ENCODE measurements around the gene DHCR24.

DHCR24 gene

DNA sequence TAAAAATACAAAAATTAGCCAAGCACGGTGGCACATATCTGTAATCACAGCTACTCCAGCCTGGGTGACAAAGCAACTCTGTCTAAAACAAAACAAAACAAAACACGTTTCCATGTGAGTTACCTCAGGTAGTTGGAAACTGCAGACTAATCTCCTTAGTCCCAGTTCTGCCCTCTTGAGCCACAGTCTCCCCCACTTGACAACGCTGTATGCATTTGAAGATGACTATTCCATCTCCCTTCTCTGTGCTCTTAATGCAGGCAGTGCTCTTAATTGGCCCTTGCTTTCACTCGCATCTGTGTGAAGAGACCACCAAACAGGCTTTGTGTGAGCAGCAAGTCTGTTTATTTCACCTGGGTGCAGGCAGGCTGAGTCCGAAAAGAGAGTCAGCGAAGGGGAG, 19.6 kb upstream of the DHCR24 start:
- Histone ChIP-seq H3K9me3 (replicated peaks; ENCODE audit: insufficient read depth, low read length) (no peaks in the 10 kb centered on the region), H3K79me2 (ENCODE audit: low read length) (no peaks in the 10 kb centered on the region), H3K9ac (ENCODE audit: low read length) (no peak overlapping the region), H4K20me1 (ENCODE audit: insufficient read depth, low read length) (no peaks in the 10 kb centered on the region), H3K27ac (ENCODE audit: low read length) (no peak overlapping the region), H3K9me2 (replicated peaks; ENCODE audit: insufficient read depth, low read length) (no peaks in the 10 kb centered on the region), H3K27me3 (replicated peaks; ENCODE audit: insufficient read depth, low read length) (no peaks in the 10 kb centered on the region), H3F3A (ENCODE audit: insufficient read depth, low read length) (no peaks in the 10 kb centered on the region), H3K36me3 (replicated peaks; ENCODE audit: insufficient read depth, low read length) (no peaks in the 10 kb centered on the region), H3K4me1 (ENCODE audit: low read length) (no peaks in the 10 kb centered on the region), H3K4me3 (ENCODE audit: low read length) (no peak overlapping the region), H2AFZ (ENCODE audit: low read length) (no peak overlapping the region), H3K4me2 (ENCODE audit: low read depth, low read length) (no peak overlapping the region)
- no peak for DNase-seq
- TF ChIP-seq, protein P1, sequence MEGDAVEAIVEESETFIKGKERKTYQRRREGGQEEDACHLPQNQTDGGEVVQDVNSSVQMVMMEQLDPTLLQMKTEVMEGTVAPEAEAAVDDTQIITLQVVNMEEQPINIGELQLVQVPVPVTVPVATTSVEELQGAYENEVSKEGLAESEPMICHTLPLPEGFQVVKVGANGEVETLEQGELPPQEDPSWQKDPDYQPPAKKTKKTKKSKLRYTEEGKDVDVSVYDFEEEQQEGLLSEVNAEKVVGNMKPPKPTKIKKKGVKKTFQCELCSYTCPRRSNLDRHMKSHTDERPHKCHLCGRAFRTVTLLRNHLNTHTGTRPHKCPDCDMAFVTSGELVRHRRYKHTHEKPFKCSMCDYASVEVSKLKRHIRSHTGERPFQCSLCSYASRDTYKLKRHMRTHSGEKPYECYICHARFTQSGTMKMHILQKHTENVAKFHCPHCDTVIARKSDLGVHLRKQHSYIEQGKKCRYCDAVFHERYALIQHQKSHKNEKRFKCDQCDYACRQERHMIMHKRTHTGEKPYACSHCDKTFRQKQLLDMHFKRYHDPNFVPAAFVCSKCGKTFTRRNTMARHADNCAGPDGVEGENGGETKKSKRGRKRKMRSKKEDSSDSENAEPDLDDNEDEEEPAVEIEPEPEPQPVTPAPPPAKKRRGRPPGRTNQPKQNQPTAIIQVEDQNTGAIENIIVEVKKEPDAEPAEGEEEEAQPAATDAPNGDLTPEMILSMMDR (IDR thresholded peaks at IDR 0.05; ENCODE audit: low read length) = no peak

GRCh38 chr1:54904476-54905048, 17.6 kb upstream of the DHCR24 start:
- Histone ChIP-seq H3K9me3 (replicated peaks; ENCODE audit: insufficient read depth, low read length) (no peaks in the 10 kb centered on the region), H3F3A (ENCODE audit: insufficient read depth, low read length) (no peaks in the 10 kb centered on the region), H3K79me2 (ENCODE audit: low read length) (no peaks in the 10 kb centered on the region), H3K9me2 (replicated peaks; ENCODE audit: insufficient read depth, low read length) (no peaks in the 10 kb centered on the region), H3K4me3 (ENCODE audit: low read length) (no peak overlapping the region), H2AFZ (ENCODE audit: low read length) (no peak overlapping the region), H3K27ac (ENCODE audit: low read length) (no peak overlapping the region), H3K36me3 (replicated peaks; ENCODE audit: insufficient read depth, low read length) (no peaks in the 10 kb centered on the region), H4K20me1 (ENCODE audit: insufficient read depth, low read length) (no peaks in the 10 kb centered on the region), H3K4me1 (ENCODE audit: low read length) (no peaks in the 10 kb centered on the region), H3K9ac (ENCODE audit: low read length) (no peak overlapping the region), H3K27me3 (replicated peaks; ENCODE audit: insufficient read depth, low read length) (no peaks in the 10 kb centered on the region), H3K4me2 (ENCODE audit: low read depth, low read length) (no peak overlapping the region)
- DNase-seq = no peak
- TF ChIP-seq, protein P1 (IDR thresholded peaks at IDR 0.05; ENCODE audit: low read length) = no peak
- TF ChIP-seq EZH2 (optimal IDR thresholded peaks at IDR 0.05; ENCODE audit: low read depth, low read length) (no peak), EZH2phosphoT487 (IDR thresholded peaks at IDR 0.05; ENCODE audit: low read length) (no peak)

GRCh38 chr1:54894271-54894670, 7.3 kb upstream of the DHCR24 start:
- Histone ChIP-seq H3K27ac (ENCODE audit: low read length) (no peak overlapping the region), H3K9me2 (replicated peaks; ENCODE audit: insufficient read depth, low read length) (no peaks in the 10 kb centered on the region), H4K20me1 (ENCODE audit: insufficient read depth, low read length) (no peaks in the 10 kb centered on the region), H3K36me3 (replicated peaks; ENCODE audit: insufficient read depth, low read length) (no peaks in the 10 kb centered on the region), H3K4me1 (ENCODE audit: low read length) (no peaks in the 10 kb centered on the region), H3F3A (ENCODE audit: insufficient read depth, low read length) (no peaks in the 10 kb centered on the region), H3K4me2 (ENCODE audit: low read depth, low read length) (no peak overlapping the region), H3K9ac (ENCODE audit: low read length) (no peak overlapping the region), H3K79me2 (ENCODE audit: low read length) (no peaks in the 10 kb centered on the region), H3K27me3 (replicated peaks; ENCODE audit: insufficient read depth, low read length) (no peaks in the 10 kb centered on the region), H2AFZ (ENCODE audit: low read length) (no peak overlapping the region), H3K9me3 (replicated peaks; ENCODE audit: insufficient read depth, low read length) (no peaks in the 10 kb centered on the region), H3K4me3 (ENCODE audit: low read length) (no peak overlapping the region)
- DNase-seq = no peak
- TF ChIP-seq EZH2 (optimal IDR thresholded peaks at IDR 0.05; ENCODE audit: low read depth, low read length) (no peak), EZH2phosphoT487 (IDR thresholded peaks at IDR 0.05; ENCODE audit: low read length) (no peak)
- TF ChIP-seq, protein P1 (IDR thresholded peaks at IDR 0.05; ENCODE audit: low read length) = no peak
